ENCODE results near the gene GIGYF2. TPM values are rescaled to one million over a fixed set of nuclear protein-coding genes. Genes with fewer than 3 reads are reported as not detected.

Gene GIGYF2
- total and polyA plus RNA-seq, 5 donors from 2014 or later: 15.2 to 75.6 (median 19.3) TPM

DNA sequence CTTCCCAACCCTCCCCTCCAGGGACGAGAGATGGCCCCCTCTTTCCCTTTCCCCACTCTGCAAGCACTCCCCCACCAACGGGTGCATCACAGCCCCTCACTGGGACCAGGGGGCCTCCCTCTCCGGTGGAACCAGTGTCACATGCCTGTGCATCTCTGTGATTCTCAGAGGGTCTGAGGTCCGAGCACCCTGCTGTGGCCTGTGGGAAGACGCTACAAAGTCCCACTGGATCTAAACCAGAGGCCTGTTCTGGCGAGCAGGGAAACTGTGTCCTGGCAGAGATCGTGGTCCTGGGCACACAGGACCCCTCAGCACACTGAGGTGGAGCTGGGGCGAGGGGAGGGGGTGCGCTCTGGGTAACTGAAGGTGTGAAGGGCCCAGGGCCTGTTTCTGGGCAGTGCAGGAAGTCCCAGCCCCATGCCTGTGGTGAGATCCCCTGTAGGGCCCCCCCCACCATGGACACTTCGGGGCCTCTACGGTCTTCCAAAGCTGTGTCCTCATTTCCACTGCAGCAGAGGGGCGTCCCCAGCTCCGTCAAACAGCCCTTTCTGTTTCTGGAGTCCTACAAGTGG lies 180.9 kb downstream of the GIGYF2 start:
- Mint-ChIP-seq H3K9me3 (no peaks in the 10 kb centered on the region), H3K27me3 (peaks cover 24% of the 10 kb centered on the region), H3K36me3 (no peaks in the 10 kb centered on the region), H3K4me3 (peak overlapping the region; percentile 2 to 65 (median 55)), H3K4me1 (peaks cover 0 to 7% (median 0%) of the 10 kb centered on the region in 4 donors), H3K27ac (no peak overlapping the region)
- Histone ChIP-seq H3K4me1 (ENCODE audit: control insufficient read depth, insufficient read depth, low read length, poor library complexity, severe bottlenecking) (peaks cover 7% of the 10 kb centered on the region), H3K36me3 (ENCODE audit: control insufficient read depth, insufficient read depth, low read length) (no peaks in the 10 kb centered on the region), H3K9me3 (ENCODE audit: control insufficient read depth in 2 of 2, low read length in 2 of 2) (no peaks in the 10 kb centered on the region), H3K27me3 (ENCODE audit: control insufficient read depth, insufficient read depth, low read length) (peaks cover 4% of the 10 kb centered on the region), H3K27ac (ENCODE audit: insufficient read depth, low read length, poor library complexity, severe bottlenecking) (no peak overlapping the region), H3K4me3 (ENCODE audit: low read depth, low read length) (no peak overlapping the region)
- DNase-seq: no peak
- ATAC-seq (ENCODE audit: low read depth in 2 of 2): no peak

DNA sequence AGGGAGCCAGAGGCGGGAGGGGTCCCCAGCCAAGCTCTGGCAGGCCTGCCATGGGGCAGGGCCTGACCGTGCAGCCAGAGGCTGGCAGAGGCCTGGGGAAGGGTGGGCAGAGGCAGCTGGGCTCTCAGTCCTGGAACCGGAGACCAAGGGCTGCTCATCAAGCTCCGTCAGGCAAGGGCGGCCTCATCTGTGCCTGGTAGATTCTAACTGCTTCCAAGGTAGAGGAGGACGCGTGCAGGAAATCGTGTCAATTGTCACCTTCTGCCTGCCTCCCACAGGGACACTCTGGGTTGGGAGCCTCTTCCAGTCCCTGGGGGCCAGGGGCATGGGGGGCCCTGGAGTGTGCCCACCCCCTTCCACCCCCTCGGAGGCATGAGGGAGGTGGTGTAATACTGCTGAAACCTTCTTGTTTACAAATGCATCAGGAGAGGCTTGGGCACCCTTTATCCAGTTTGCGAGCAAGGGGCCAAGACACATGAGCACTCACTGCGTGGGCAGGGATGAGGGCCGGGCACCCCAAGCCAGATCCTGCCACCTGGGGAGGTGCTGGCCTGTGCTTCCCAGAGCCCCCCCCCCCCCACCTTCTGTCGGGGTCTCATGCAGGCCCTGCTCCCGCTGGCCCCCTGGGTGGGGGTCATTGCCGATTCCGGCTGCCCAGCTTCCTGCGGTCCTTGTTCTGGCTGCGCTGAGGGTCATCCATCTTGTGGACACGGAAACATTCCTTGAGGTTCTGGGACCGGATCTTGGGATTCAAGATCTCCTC lies 181.9 kb downstream of the GIGYF2 start:
- Mint-ChIP-seq H3K36me3 (no peaks in the 10 kb centered on the region), H3K27me3 (peaks cover 24% of the 10 kb centered on the region), H3K4me1 (peaks cover 0 to 7% (median 0%) of the 10 kb centered on the region in 4 donors), H3K4me3 (peak overlapping the region in 1 of 4 donors; percentile 54), H3K27ac (no peak overlapping the region), H3K9me3 (no peaks in the 10 kb centered on the region)
- Histone ChIP-seq H3K9me3 (ENCODE audit: control insufficient read depth in 2 of 2, low read length in 2 of 2) (no peaks in the 10 kb centered on the region), H3K27ac (ENCODE audit: insufficient read depth, low read length, poor library complexity, severe bottlenecking) (no peak overlapping the region), H3K4me1 (ENCODE audit: control insufficient read depth, insufficient read depth, low read length, poor library complexity, severe bottlenecking) (peaks cover 7% of the 10 kb centered on the region), H3K4me3 (ENCODE audit: low read depth, low read length) (no peak overlapping the region), H3K36me3 (ENCODE audit: control insufficient read depth, insufficient read depth, low read length) (no peaks in the 10 kb centered on the region), H3K27me3 (ENCODE audit: control insufficient read depth, insufficient read depth, low read length) (peaks cover 4% of the 10 kb centered on the region)
- no peak for DNase-seq
- ATAC-seq (ENCODE audit: low read depth in 2 of 2): no peak

DNA sequence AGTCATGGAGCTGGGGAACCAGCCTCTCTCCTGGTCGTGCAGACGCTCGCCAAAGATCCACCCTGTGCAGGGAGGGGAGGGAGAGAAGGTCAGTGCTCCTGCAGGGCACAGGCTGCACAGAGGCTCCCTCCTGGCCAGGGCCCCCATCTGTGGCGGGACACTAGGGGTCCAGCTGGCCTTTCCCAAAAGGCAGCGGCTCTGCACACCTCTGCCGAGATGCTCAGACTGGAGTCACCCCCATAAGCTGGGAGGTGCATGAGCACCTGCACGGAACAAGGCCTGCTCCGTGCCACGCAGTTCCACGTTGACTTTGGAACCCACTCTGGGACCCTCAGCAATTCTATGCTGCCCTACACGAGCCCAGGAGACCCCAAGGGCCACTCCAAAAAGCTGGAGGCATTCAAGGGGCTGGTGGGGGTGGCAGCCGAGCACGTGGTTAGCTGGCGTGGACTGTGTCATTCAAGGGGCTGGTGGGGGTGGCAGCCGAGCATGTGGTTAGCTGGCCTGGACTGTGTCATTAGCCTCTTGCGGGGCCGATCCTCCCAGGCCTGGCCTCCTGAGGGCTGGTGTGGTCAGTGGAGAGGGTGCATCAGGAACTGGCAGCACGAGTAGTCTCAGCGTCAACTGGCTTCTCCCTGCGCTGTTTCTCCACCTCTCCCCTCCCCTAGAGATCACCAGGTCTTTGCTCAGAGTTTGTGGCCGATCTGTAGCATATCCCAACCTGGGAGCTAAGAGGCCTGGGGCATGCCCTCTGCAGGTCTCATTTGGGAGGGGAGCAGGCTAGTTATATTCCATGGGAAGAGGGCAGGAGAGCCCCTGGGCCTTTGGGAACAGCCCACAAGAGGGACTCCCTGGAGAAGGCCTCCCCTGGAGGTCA lies 182.7 kb downstream of the GIGYF2 start:
- H3K27me3 Mint-ChIP-seq: peaks cover 23% of the 10 kb centered on the region
- H3K4me1 ChIP-seq (ENCODE audit: control insufficient read depth, insufficient read depth, low read length, poor library complexity, severe bottlenecking): peaks cover 7% of the 10 kb centered on the region
- no peak overlapping the region for H3K4me3 ChIP-seq (ENCODE audit: low read depth, low read length)
- H3K27ac ChIP-seq (ENCODE audit: insufficient read depth, low read length, poor library complexity, severe bottlenecking): no peak overlapping the region
- H3K9me3 Mint-ChIP-seq: no peaks in the 10 kb centered on the region
- H3K4me1 Mint-ChIP-seq: peaks cover 0 to 7% (median 0%) of the 10 kb centered on the region in 4 donors
- ATAC-seq (ENCODE audit: low read depth in 2 of 2): no peak
- DNase-seq: no peak
- H3K36me3 Mint-ChIP-seq: no peaks in the 10 kb centered on the region
- H3K27ac Mint-ChIP-seq: no peak overlapping the region
- H3K27me3 ChIP-seq (ENCODE audit: control insufficient read depth, insufficient read depth, low read length): peaks cover 4% of the 10 kb centered on the region
- H3K9me3 ChIP-seq (ENCODE audit: control insufficient read depth in 2 of 2, low read length in 2 of 2): no peaks in the 10 kb centered on the region
- peak overlapping the region in 1 of 4 donors; percentile 54 for H3K4me3 Mint-ChIP-seq
- H3K36me3 ChIP-seq (ENCODE audit: control insufficient read depth, insufficient read depth, low read length): no peaks in the 10 kb centered on the region

DNA sequence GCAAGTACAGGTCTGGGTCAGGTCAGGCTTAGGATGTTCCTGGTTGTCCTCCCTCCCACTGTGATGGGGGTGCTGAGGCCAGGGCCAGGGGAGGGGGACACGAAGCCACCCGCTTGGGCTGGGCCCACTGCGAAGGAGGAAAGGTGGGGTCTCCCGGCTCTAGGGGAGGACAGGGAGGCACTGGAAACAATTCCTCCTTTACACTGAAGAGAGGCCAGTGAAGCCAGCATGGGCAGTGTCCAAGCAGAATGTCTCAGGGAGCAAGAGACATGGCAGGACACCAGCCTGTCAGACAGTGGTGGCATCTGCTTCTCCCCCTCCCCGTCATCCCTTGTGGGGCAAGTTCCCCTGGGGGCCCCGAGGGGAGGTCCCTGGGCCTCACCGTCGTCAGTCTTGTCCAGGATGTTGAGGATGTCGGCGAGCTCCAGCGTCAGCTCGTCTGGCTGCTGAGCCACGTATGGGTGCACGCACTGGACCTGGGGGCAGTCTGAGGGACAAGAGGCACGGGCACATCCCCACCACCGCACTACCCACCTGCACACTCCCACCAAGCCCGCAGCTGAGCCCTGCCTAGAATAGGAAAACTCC lies 183.7 kb downstream of the GIGYF2 start:
- Mint-ChIP-seq H3K4me3 (no peak overlapping the region), H3K4me1 (no peaks in the 10 kb centered on the region), H3K36me3 (no peaks in the 10 kb centered on the region), H3K27me3 (peaks cover 14% of the 10 kb centered on the region), H3K27ac (no peak overlapping the region), H3K9me3 (no peaks in the 10 kb centered on the region)
- Histone ChIP-seq H3K4me3 (ENCODE audit: low read depth, low read length) (no peak overlapping the region), H3K27ac (ENCODE audit: insufficient read depth, low read length, poor library complexity, severe bottlenecking) (no peak overlapping the region), H3K27me3 (ENCODE audit: control insufficient read depth, insufficient read depth, low read length) (no peaks in the 10 kb centered on the region), H3K9me3 (ENCODE audit: control insufficient read depth in 2 of 2, low read length in 2 of 2) (no peaks in the 10 kb centered on the region), H3K4me1 (ENCODE audit: control insufficient read depth, insufficient read depth, low read length, poor library complexity, severe bottlenecking) (peaks cover under 1% of the 10 kb centered on the region), H3K36me3 (ENCODE audit: control insufficient read depth, insufficient read depth, low read length) (no peaks in the 10 kb centered on the region)
- ATAC-seq (ENCODE audit: low read depth in 2 of 2): no peak
- no peak for DNase-seq

DNA sequence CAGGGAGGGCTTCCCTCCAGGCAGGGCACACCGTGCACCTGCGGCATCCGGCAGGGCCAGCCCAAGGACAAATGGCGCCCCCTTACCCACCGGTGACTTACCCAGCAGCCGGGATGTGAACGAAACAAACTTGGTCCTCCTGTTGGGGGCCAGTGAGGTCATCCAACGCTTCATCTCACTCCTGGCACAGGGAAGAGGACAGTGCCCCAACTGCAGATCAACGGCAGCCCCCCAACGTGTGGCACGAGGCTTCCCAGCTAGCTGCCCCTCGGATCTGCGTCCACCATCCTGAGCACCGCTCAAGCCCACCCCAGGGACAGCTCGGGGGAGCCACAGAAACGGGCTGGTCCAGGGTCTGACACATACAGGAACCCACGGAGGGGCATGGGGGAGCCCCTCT lies 185.0 kb downstream of the GIGYF2 start:
- no peak overlapping the region for H3K27ac ChIP-seq (ENCODE audit: insufficient read depth, low read length, poor library complexity, severe bottlenecking)
- Mint-ChIP-seq H3K27ac (no peak overlapping the region), H3K9me3 (no peaks in the 10 kb centered on the region), H3K4me1 (no peaks in the 10 kb centered on the region), H3K27me3 (peaks cover 14% of the 10 kb centered on the region), H3K36me3 (no peaks in the 10 kb centered on the region), H3K4me3 (no peak overlapping the region)
- H3K9me3 ChIP-seq (ENCODE audit: control insufficient read depth in 2 of 2, low read length in 2 of 2): no peaks in the 10 kb centered on the region
- ATAC-seq (ENCODE audit: low read depth in 2 of 2) (no peak), DNase-seq (no peak)
- H3K36me3 ChIP-seq (ENCODE audit: control insufficient read depth, insufficient read depth, low read length): no peaks in the 10 kb centered on the region
- no peak overlapping the region for H3K4me3 ChIP-seq (ENCODE audit: low read depth, low read length)
- H3K4me1 ChIP-seq (ENCODE audit: control insufficient read depth, insufficient read depth, low read length, poor library complexity, severe bottlenecking): no peaks in the 10 kb centered on the region
- H3K27me3 ChIP-seq (ENCODE audit: control insufficient read depth, insufficient read depth, low read length): no peaks in the 10 kb centered on the region

DNA sequence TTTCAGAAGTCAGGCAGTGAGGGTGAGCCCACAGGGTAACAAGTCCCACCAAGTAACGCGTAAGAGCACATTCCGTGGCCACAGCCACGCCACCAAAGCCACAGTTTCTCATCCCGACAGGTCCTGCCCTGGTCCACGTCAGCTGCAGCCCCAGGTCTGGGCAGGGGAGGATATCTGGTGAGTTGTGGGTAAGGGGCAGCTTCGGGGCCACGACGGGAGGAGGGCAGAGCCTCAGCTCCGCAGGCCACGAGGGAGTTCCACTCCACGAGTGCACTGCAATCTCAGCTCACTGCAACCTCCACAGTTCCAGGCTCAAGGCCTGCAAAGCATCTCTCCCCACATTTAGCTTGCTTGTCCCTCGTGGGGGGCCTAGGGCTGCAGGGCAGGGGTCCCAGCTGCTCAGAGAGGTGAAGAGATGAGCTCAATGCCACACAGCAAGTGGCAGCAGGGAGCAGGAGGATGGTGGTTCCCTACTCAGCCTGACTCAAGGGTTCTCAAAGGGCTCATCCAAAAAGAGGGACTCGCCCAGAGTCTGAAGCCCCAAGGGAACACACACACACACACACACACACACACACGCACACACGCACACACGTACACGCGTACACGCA lies 185.5 kb downstream of the GIGYF2 start:
- no peak for ATAC-seq (ENCODE audit: low read depth in 2 of 2)

DNA sequence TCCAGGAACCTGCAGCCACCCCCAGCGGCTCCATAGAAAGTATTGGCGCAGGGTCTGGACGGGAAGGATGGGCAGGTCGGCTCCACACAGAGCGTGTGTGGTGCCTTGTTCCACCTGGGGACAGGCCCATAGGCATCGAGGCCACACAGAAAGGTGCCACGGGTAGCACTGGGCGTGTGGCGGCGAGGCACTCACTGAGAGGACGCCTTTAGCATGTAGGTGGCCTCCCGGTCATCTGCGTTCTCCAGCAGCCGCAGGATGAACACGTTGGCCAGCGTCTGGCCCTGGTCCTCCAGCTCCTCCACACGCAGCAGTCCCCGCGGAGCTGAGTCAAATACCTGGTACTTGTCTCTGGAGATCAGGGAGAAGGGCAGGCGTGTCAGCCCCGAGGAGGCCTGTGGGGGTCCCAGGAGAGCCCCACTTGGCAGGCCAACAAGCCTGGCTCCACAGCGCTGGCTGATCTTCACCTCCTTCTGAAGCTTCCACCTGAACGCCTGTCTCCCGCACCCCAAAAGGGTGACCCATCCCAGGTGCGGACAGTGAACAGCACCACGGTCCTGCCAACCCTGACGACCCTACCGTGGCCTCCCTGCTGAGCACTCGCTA lies 186.1 kb downstream of the GIGYF2 start:
- no peak overlapping the region for H3K27ac ChIP-seq (ENCODE audit: insufficient read depth, low read length, poor library complexity, severe bottlenecking)
- no peaks in the 10 kb centered on the region for H3K27me3 ChIP-seq (ENCODE audit: control insufficient read depth, insufficient read depth, low read length)
- ATAC-seq (ENCODE audit: low read depth in 2 of 2) (no peak), DNase-seq (no peak)
- H3K9me3 ChIP-seq (ENCODE audit: control insufficient read depth in 2 of 2, low read length in 2 of 2): no peaks in the 10 kb centered on the region
- no peaks in the 10 kb centered on the region for H3K9me3 Mint-ChIP-seq
- H3K36me3 Mint-ChIP-seq: no peaks in the 10 kb centered on the region
- H3K27ac Mint-ChIP-seq: no peak overlapping the region
- no peaks in the 10 kb centered on the region for H3K4me1 Mint-ChIP-seq
- H3K4me1 ChIP-seq (ENCODE audit: control insufficient read depth, insufficient read depth, low read length, poor library complexity, severe bottlenecking): no peaks in the 10 kb centered on the region
- peaks cover 10% of the 10 kb centered on the region for H3K27me3 Mint-ChIP-seq
- H3K4me3 Mint-ChIP-seq: no peak overlapping the region
- no peak overlapping the region for H3K4me3 ChIP-seq (ENCODE audit: low read depth, low read length)
- H3K36me3 ChIP-seq (ENCODE audit: control insufficient read depth, insufficient read depth, low read length): no peaks in the 10 kb centered on the region

More for the DNA sequence above, 185.5 kb downstream of the GIGYF2 start:
- H3K27ac Mint-ChIP-seq: no peak overlapping the region
- no peaks in the 10 kb centered on the region for H3K4me1 Mint-ChIP-seq
- Histone ChIP-seq H3K4me3 (ENCODE audit: low read depth, low read length) (no peak overlapping the region), H3K27ac (ENCODE audit: insufficient read depth, low read length, poor library complexity, severe bottlenecking) (no peak overlapping the region), H3K9me3 (ENCODE audit: control insufficient read depth in 2 of 2, low read length in 2 of 2) (no peaks in the 10 kb centered on the region), H3K4me1 (ENCODE audit: control insufficient read depth, insufficient read depth, low read length, poor library complexity, severe bottlenecking) (no peaks in the 10 kb centered on the region), H3K27me3 (ENCODE audit: control insufficient read depth, insufficient read depth, low read length) (no peaks in the 10 kb centered on the region), H3K36me3 (ENCODE audit: control insufficient read depth, insufficient read depth, low read length) (no peaks in the 10 kb centered on the region)
- H3K4me3 Mint-ChIP-seq: no peak overlapping the region
- peaks cover 11% of the 10 kb centered on the region for H3K27me3 Mint-ChIP-seq
- H3K9me3 Mint-ChIP-seq: no peaks in the 10 kb centered on the region
- no peak for DNase-seq
- H3K36me3 Mint-ChIP-seq: no peaks in the 10 kb centered on the region
